HepG2 (cell line): Measurements from ENCODE around the gene RPS6KA2.

Experiments used
- BRCA1 ChIP-seq: sonication (generic); formaldehyde crosslinking; IDR thresholded peaks from 2 replicates; pipeline ENCODE4 v1.4.0; 2020; ENCODE audit warnings: missing genetic modification reagents
- ETV5 ChIP-seq: IDR thresholded peaks from 2 replicates; pipeline ENCODE4 v1.6.1; 2018; ENCODE audit warnings: missing biosample characterization, missing genetic modification reagents, inconsistent platforms, borderline replicate concordance
- HOXA9 ChIP-seq: sonication (generic); formaldehyde crosslinking; IDR thresholded peaks from 2 replicates; pipeline ENCODE4 v1.8.1; 2022; ENCODE audit warnings: missing genetic modification reagents, mild to moderate bottlenecking, moderate library complexity, borderline replicate concordance
- NR2C2 ChIP-seq: sonication (generic); formaldehyde crosslinking; IDR thresholded peaks from 2 replicates; pipeline ENCODE4 v1.4.0; 2020; ENCODE audit warnings: missing genetic modification reagents, mild to moderate bottlenecking, moderate library complexity, borderline replicate concordance
- USF2 ChIP-seq, 2 experiments: sonication (generic) in 1 of 2; formaldehyde crosslinking in 1 of 2; IDR thresholded peaks; 2 replicates each; pipeline versions ENCODE4 v1.5.1 to v1.6.1; 2011 to 2020; ENCODE audit warnings: borderline replicate concordance in 1 of 2, low read depth in 1 of 2, low read length in 1 of 2, mild to moderate bottlenecking in 1 of 2, missing genetic modification reagents in 1 of 2, moderate library complexity in 1 of 2
- ZNF143 ChIP-seq: sonication (generic); formaldehyde crosslinking; IDR thresholded peaks from 2 replicates; pipeline ENCODE4 v1.4.0; 2020; ENCODE audit warnings: missing genetic modification reagents
- TF ChIP-seq, protein P1 (sequence below): sonication (generic); formaldehyde crosslinking; IDR thresholded peaks from 2 replicates; pipeline ENCODE4 v1.5.0; 2020; ENCODE audit warnings: mild to moderate bottlenecking, missing genetic modification reagents, moderate library complexity
- TF ChIP-seq, protein P2 (sequence below): sonication (generic); formaldehyde crosslinking; IDR thresholded peaks from 2 replicates; pipeline ENCODE4 v1.8.0; 2022; ENCODE audit warnings: mild to moderate bottlenecking, missing genetic modification reagents

DNA sequence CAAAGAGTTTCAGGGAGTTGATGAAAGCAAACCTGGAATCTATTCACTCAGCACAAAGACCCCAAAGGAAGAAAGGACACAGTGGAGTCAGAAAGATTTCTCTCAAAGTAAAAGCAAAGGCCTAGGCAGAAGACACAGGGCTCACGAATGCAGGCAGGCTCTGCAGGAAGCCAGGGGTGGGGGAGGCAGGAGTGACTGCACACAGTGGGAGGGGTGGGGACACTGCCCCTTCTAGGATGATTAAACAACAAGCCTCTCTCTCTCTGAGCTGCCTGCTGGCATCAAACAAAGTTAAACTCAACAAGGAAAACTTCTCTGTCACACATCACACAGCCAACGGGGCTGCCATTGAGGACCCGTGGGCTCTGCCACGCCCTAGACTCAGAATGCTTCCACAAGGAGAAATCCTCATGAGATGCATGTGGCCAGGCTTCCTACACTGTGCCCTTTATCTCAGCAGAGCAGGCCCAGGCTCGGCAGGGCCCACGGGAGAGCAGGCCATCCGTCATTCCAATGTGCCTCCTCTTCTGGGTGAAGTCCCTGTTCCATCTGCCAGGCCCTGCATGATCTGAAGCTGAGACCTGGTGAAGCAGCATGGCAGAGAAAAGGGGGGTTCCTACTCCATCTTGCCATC lies 110.7 kb downstream of the RPS6KA2 start:
- TF ChIP-seq, protein P1, sequence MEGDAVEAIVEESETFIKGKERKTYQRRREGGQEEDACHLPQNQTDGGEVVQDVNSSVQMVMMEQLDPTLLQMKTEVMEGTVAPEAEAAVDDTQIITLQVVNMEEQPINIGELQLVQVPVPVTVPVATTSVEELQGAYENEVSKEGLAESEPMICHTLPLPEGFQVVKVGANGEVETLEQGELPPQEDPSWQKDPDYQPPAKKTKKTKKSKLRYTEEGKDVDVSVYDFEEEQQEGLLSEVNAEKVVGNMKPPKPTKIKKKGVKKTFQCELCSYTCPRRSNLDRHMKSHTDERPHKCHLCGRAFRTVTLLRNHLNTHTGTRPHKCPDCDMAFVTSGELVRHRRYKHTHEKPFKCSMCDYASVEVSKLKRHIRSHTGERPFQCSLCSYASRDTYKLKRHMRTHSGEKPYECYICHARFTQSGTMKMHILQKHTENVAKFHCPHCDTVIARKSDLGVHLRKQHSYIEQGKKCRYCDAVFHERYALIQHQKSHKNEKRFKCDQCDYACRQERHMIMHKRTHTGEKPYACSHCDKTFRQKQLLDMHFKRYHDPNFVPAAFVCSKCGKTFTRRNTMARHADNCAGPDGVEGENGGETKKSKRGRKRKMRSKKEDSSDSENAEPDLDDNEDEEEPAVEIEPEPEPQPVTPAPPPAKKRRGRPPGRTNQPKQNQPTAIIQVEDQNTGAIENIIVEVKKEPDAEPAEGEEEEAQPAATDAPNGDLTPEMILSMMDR = no peak
- TF ChIP-seq HOXA9 (CRISPR knock-in tag) = no peak
- no peak for TF ChIP-seq BRCA1 (CRISPR knock-in tag)
- no peak for TF ChIP-seq ZNF143 (CRISPR knock-in tag)
- TF ChIP-seq ETV5 (CRISPR knock-in tag) = no peak
- TF ChIP-seq NR2C2 (CRISPR knock-in tag) = no peak
- TF ChIP-seq, protein P2, sequence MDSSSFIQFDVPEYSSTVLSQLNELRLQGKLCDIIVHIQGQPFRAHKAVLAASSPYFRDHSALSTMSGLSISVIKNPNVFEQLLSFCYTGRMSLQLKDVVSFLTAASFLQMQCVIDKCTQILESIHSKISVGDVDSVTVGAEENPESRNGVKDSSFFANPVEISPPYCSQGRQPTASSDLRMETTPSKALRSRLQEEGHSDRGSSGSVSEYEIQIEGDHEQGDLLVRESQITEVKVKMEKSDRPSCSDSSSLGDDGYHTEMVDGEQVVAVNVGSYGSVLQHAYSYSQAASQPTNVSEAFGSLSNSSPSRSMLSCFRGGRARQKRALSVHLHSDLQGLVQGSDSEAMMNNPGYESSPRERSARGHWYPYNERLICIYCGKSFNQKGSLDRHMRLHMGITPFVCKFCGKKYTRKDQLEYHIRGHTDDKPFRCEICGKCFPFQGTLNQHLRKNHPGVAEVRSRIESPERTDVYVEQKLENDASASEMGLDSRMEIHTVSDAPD = no peak
- TF ChIP-seq USF2 (IDR thresholded peaks at IDR 0.05; ENCODE audit: low read depth, low read length) = no peak
- no peak for TF ChIP-seq USF2 (CRISPR knock-in tag; IDR thresholded peaks at IDR 0.05; ENCODE audit: borderline replicate concordance)
